Stimulated activated CD8-positive, alpha-beta memory T cell treated with anti-CD3 and anti-CD28 coated beads, Interleukin-15, amount 100 ng/mL, for 4 hours (primary cell): ENCODE data around the gene MOGAT3.
"Not testable (repeated sequence)": the region's sequence is repeated elsewhere in the genome, so short reads cannot be mapped to it uniquely, and the experiment has no call there.

ENCODE experiments used
- DNase-seq, 2 donors: peaks; one replicate each; pipeline ENCODE4 v3.0.0-alpha.2; 2020; ENCODE audit warnings: low read depth in 2 of 2

The MOGAT3 gene

GRCh38 chr7:101203740-101204738, 3.2 kb upstream of the MOGAT3 start:
- DNase-seq: not testable (repeated sequence)

- DNase-seq: no peak
Measured at GRCh38 chr7:101202603-101202918, 1.7 kb upstream of the MOGAT3 start.

- no peak for DNase-seq
Measured at GRCh38 chr7:101201695-101202602, 1.1 kb upstream of the MOGAT3 start.

GRCh38 chr7:101200504-101200861, 353 bp downstream of the MOGAT3 start:
- no peak for DNase-seq

GRCh38 chr7:101199522-101199921, 1.3 kb downstream of the MOGAT3 start:
- DNase-seq: not testable (repeated sequence)

DNA sequence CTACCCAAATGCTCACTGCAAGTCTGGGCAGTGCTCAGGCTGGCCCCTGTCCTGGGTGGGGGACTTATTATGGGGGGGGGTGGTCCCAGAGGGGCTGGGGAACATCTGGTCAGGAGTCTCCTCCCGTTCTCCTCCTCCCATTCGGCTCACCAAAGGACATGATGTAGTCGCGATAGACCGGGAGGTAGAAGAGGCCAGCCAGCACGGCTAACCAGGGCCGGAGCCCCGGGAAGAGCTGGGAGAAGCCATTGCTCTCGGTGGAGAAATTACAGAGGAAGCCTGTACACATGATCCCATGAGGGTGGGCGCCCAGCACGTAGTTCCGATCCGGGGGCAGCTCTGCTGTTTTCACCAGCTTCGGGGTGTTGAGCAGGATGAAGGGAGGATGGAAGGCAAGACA, 2.4 kb downstream of the MOGAT3 start:
- DNase-seq: no peak

- no peak for DNase-seq
Measured at GRCh38 chr7:101197991-101198390, 2.8 kb downstream of the MOGAT3 start.

- DNase-seq: no peak
Measured at GRCh38 chr7:101195884-101196283, 5.0 kb downstream of the MOGAT3 start.

DNA sequence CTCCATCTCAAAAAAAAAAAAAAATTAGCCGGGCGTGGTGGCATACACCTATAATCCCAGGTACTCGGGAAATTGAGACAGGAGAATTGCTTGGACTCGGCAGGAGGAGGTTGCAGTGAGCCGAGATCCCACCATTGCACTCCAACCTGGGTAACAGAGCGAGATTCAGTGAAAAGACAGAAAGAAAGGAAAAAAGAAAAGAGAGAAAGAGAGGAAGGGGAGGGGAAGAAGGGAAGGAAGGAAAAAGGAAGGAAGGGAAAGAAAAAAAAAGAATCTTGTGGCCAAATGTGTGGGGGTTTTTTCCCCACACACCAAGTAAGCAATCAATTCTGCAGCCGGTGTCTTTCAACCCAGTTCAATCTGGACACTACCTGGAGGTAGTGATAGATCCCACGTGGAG, 11.7 kb downstream of the MOGAT3 start:
- DNase-seq: no peak

GRCh38 chr7:101186844-101187428, 13.9 kb downstream of the MOGAT3 start:
- DNase-seq: no peak

DNA sequence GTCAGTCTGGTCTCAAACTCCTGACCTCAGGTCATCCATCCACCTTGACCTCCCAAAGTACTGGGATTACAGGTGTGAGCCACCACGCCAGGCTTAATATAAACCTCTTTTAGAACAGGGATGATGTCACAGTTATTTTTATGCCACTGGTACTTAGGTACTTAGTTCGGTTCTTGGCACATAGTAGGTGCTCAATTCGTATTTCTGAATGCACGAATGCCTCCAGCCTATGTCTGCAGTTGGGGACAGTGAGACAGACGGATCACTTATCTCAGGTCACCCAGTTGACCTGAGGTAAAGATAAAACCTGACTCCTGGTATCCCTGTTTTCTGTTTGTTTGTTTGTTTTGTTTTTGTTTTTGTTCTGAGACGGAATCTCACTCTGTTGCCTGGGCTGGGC, 14.6 kb downstream of the MOGAT3 start:
- no peak for DNase-seq

- DNase-seq: no peak
Measured at GRCh38 chr7:101185258-101185839, 15.5 kb downstream of the MOGAT3 start.

DNA sequence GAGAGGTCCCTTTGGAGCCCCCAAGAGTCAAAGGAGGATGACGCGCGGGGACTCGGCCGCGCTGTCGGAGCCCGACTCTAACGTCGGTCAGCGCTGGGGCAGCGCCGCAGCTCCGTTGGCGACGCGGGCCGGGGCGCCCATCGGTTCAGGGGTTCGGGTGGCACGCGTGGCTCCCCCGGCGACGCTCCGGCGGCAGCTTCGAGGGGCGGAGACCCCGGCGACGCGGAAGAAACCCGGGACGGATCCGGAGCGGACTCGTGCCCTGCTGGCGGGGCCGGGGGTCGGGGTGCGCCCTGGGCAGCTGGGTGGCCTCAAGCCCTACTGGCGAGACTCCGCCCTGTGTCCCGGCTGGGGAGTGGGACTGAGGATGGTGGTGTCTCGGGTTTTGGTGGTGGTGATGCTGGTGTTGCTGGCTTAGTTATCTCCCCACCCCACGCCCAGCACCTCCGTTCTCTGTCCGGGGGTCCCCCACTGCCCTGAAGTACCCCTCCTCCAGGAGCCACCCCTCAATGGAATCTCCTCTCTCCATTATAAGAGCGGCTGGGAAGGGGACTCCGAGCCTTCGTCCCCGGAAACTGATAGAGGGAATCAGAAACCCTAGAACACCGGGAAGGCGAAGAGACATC, 20.6 kb downstream of the MOGAT3 start, which contains the start of gene NAT16:
Gene NAT16, minus strand, starts transcription at position 164 of the 626 bp plus-strand sequence. CDS start 5,486 bp downstream, outside the sequence.
- no peak for DNase-seq

- no peak for DNase-seq
Measured at GRCh38 chr7:101179713-101180112, 21.1 kb downstream of the MOGAT3 start.

GRCh38 chr7:101179117-101179516, 21.7 kb downstream of the MOGAT3 start:
- DNase-seq: no peak

- DNase-seq: no peak
Measured at GRCh38 chr7:101177644-101178043, 23.2 kb downstream of the MOGAT3 start.

GRCh38 chr7:101175664-101176063, 25.2 kb downstream of the MOGAT3 start:
- no peak for DNase-seq

GRCh38 chr7:101174322-101174854, 26.4 kb downstream of the MOGAT3 start:
- DNase-seq: no peak

DNA sequence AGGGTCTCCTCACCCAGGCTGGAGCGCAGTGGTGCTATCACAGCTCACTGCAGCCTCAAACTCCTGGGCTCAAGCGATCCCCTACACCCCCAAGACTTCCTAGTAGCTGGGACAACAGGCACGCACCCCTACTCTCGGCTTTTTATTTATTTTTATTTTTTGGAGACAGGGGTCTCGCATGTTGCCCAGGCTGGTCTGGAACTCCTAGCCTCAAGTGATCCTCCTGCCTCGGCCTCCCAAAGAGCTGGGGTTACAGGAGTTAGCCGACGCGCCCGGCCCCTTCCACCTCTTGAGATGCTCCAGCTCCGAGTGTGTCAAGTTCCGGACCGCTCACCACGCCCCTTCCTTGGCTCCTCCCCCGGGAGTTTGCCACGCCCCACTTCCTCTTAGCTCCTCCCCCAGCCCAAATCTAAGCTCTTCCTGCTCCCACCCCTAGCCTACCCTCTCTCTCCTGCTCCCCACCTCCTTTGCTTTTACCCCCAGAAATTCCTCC, 27.0 kb downstream of the MOGAT3 start:
- no peak for DNase-seq

GRCh38 chr7:101172854-101173751, 27.7 kb downstream of the MOGAT3 start:
- DNase-seq: no peak
